HG03139 (cell line): ENCODE data around the gene SLC43A2.
"Not testable (repeated sequence)": the region's sequence is repeated elsewhere in the genome, so short reads cannot be mapped to it uniquely, and the experiment has no call there.

ENCODE experiments used
- ATAC-seq: cut with Tn5 transposase; IDR thresholded peaks from one replicate; pipeline ENCODE4 v1.9.1; 2021; ENCODE audit not compliant: unreplicated experiment

The SLC43A2 gene

DNA sequence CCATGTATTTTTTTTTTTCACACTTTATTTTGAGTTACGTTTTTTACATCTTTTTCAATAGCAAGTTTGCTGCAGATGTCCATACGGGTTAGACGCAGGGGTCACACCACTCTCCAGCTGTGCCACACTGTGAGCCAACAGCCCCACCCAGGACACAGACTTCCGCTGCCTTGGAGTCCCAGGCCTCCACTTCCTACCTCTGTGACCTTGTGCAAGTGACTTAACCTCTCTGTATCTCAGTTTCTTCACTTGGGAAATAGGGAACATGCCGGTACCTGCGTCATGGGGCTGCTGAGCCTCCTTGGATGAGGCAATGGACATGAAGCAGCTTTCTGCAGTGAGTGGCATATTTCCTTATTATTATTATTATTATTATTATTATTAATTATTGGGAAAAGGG, 62.8 kb downstream of the SLC43A2 start:
- no peak for ATAC-seq

DNA sequence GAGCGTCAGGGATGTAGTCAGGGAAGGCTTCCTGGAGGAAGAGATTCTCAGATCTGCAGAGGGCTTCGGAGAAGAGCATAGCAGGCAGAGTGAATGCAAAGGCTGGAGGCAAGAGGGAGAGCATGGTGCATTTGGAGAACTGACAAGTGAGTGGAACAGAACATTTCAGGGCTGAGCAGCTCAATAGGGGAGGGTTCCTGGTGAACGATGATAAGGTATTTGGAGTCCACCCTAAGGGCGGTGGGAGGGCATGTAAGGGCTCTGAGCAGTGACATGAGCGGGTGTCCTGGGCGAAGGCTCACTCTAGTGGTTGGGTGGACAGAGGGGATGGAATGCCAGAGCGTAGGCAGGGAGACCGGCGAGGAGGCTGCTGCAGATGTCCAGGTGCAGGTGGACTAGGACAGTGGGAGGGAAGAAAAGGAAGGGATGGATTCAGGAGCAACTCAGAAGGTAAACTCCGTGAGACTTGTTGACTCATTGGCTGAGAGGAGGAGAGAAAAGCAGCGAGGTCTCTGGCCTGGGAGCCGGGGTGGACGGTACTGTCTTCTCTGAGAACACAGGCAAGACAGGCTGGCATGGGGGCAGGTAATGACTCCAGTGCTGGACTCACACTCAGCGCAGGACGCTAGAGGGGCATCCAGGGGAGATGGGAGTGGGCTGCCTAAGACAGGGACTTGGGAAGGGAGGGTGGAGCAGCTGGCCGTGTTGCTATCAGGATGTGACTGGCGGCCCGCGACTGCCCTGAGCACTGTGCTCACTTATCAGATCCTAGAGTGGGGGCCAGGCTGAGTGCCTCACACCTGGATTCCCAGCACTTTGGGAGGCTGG, 64.6 kb downstream of the SLC43A2 start:
- no peak for ATAC-seq

DNA sequence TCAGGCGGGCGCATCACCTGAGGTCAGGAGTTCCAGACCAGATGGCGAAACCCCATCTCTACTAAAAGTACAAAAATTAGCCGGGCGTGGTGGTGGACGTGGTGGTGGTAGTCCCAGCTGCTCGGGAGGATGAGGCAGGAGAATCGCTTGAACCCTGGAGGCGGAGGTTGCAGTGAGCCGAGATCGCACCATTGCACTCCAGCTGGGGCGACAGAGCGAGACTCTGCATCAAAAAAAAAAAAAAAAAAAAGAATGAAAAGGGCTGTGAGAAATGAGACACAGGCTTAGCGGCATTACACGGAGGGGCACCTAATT, 65.2 kb downstream of the SLC43A2 start:
- not testable (repeated sequence) for ATAC-seq

DNA sequence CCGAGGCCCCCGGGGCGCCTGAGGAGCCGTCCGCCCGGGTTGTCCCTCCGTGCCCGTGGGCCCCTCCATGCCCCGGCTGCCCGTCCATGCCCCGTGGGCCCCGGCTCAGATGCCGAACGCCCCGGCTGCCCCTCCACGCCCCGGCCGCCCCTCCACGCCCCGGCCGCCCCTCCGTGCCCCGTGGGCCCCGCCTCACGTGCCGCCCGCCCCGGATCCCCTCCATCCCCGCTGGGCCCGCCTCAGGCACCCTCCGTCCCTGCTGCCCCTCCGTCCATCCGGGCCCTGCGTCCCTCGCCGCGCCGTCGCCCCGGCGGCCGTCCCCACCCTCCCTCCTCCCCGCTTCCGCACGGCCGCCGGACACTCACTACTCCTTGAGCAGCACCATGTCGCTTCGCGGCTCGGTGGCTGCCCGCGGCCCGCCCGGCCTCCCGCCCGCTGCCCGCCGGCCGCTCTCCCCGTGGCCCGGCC, 66.4 kb downstream of the SLC43A2 start:
- ATAC-seq, result no peak

DNA sequence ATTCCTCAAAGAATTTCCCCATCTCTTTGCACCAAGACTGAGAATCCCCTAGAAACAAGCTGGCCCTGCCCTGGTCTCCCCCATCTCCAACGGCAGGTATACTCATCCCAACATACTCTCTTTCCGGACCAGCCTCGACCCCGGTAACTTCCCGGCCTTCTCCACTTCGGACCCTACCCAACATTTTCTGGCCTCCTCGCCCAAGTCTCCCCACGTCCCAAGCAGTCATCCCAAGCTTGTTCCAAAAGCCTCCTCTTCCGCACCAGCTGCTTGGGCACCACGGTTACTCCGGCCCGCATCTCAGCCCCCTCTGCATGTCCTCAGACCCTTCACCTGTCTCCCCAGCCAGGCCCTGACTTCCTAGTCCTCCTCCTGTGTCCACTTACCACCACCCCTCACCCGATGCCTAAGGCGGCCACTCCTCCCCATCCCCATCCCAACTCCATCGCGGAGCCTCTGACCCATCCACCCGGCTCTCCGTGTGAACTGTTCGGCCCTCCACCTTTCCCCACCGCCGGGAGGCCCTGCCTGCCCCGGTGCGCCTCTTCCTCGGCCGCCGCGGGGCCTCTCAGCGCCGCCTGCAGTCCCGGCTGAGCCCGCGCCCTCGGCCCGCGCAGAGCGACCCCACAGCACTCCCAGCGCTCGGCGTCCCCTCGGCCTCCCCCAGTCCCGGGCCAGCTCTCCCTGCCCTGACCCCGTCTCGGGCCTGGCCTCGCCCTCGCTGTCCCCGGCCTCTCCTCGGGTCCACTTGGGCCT, 67.0 kb downstream of the SLC43A2 start:
- no peak for ATAC-seq

DNA sequence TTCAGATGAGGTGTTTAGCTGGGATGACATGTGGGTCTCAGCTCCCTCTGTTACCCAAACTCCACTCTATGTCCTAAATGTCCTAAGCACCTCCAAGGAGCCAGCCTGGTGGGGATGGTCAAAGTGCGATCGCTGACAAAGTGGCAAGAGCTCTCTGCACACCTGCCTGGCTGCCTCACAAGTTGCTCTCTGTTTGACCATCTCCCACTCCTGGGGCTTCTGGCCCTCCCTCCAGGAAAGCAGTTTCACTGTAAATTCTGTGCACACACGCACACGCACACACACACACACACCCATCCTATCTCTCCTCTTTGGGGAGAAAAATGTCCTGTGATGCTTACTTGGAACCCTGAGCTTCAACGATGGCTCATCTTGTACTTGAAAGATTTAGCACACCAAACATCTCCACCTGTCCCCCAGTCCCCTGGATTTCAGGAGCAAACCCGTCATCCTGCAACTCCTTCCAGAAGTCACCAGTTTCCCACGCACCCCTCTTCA, 67.7 kb downstream of the SLC43A2 start:
- no peak for ATAC-seq

DNA sequence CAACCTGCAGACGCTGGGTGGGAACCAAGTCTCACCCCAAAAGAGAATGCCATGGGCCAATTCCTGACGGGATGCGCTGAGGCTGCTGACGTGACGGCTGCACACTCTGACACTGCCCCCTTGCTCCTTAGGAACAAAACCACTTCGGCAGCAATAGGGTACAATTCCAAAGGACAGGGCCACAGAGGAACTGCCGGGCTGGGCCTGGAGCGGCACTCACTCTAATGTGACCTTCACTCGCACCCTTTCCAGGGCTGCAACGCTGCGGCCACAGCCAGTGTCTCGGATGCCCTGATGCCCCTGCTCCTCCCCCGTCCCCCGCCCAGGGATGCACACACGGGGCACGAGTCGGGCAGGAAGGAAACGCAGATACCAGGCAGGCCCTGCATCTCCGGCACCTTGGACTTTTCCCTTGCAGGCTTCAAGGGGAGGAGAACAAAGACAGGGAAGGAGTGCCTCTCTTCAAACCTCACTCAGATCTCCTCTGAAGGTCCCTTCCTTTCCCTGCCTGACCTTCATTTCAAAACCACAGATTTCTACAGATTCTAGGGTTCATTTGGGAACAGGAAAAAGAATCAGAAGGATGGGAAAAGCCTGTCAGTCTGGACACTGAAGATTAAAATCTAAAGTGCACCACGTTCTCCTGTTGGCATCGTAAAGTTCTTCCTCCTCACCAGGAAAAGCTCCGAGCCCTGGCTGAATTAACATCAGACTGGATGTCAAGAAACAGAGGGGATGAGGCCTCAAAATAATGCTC, 68.4 kb downstream of the SLC43A2 start:
- ATAC-seq, result no peak

DNA sequence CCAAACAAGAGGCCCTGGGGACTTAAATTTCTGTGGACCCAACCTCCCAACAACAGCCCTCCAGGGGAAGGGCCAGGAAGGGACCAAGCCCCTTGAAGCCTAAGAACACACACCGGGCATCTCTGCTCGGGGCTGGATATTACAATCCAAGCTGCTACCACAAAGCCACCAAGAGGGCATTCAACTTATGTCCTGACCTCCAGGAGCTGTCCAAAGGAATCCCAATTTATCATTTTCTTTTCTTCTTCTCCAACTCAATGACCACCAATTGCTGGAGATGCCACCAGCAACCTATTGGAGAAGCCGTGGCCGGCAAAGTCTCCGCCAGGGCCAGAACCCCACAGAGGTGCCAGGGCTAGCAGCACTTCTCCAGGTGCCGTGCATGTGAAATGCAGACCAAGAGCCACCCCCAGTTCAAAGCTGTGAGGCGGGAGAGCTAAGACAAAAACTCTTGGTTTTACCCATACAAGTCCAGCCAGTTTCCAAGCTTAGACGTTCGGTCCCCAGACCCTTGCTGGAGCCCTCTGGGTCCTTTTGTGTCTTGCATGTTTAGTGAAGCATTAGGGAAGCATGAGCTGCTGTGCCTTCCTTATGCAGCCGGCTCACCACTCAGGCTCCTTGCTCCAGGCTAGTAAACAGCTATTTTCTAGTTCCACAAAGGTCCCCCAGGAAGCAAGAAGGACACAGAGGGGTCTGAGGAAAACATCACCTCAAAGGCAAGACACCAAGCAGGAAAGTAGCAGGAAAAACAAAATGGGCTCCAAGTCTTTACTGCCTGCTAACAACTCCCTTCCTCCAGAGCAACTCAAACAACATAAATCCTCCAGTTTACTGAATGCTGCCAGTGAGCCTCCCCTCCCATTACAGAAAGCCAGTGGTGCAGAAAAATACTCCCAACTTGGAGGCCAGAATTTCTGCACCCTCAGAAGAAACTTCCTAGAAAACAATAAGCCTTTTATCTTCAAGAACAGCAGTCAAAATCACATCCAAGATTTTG, 69.3 kb downstream of the SLC43A2 start:
- no peak for ATAC-seq

DNA sequence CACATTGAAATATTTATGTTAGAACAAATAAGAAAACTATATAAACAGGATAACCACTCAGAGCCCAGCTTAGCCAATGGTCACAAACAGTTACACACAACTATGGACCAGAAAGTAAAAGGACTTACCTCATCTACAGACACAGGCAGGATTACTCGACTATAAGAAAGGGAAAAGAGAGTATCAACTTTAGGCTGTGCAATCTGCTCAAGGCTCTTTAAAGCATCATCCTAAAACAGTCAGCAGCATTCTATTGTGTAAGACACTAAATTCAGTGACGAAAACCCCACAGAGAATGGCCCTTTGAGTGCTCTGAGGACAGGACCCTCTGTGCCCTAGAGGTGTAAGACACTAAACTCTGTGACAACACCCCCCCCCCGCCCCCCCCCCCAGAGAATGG, 70.2 kb downstream of the SLC43A2 start:
- ATAC-seq, result no peak

DNA sequence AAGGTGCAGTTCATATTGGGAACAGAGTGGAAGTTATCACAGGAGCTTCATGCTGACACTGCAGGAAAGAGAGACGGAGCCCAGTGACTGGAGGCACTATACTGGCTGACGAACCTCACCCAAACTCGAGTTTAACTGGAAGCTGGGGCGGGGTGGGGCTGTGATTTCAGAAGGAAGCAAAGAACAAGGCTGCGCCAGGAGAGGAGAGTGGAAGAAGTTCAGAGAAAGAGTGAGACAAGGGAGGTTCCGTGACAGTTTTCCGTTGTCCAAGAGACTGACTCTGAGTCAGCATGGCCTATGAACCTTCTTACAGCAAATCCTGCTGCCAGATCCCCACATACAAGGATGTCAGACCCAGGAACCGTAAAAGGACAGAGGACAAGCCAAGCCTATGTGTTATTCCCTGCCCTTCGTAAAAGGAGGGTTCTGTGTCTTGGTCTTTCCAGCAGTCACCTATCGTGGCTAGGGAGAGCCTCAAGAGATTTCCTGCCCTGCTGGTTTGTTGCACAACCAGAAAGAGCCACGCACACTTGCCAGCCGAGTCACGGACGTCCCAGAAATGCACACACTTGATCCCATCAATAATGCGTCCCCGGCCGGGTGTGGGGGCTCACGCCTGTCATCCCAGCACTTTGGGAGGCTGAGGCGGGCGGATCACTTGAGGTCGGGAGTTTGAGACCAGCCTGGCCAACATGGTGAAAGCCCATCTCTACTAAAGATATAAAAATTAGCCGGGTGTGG, 71.1 kb downstream of the SLC43A2 start:
- ATAC-seq, result no peak

DNA sequence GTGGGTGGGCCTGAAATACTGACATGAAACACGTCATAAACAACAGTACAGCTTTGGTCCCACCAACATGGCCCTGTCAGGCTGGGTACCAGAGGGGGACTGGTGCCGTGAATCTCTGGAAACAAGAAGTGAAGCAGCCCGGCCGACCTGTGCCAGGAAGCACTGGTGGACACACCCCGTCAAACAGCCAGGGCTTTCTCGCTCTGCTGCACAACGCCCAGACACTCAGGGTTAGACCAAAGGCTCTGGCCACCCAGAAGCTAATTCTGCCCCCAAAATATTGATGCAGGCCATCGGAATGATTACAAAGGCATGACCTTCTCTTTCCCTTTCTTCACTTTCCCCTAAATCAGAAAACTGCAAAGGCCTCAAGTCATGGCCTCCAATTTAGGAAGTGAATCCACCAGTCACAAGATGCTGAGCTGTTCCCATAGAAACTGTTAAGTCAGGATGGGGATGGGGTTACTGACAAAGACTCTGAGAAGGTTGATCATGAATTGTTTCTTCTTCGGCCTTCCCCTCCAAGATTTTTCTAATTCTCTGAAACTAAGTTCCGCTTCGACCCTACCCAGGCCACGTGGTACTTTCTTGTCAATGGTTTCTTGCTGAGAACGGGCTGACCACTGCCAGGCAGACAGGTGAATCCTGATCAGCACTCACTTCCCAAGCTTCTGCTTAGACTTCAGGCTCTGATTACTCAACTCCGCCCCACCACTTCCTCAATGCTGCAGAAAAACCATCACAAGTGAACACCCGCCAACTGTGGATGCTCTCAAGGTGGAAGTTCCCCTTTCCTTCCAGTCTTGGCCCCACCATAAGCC, 72.8 kb downstream of the SLC43A2 start:
- no peak for ATAC-seq

DNA sequence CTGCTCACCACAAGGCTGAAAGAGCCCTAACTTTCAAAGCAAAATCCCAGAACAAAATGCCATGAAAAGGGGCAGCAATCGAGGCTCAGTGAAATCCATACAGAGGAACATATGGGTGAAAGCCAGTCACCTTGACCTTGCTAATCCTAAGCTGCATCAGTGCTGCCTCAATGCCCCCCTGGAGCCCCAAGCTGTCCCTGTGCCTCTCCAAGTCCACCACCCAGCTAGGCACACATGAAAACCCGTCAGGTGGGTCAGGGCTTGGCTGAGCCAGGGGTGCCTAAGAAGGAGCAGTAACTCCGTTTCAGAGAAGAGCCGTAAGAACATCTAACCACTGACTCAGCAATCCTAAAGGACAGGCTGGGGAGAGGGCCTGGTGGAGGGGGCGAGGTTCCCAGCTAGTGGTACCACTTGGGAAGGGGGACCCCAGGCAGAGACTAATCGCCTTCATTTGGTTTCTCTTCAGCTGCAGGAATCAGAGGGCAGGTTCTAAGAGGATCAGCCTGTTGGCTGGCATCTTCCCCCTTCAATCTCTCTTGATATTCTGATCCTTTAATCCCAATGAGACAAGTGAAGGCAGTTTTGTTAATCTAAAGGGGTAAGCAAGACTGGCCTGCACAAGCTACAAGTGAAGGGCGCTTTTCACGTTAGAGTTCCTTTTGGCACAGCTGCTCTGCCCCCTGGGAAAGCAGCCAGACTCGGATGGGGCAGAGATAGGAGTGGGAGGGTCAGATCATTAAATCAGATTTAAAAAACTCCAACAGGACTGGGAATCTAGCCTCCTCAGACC, 73.7 kb downstream of the SLC43A2 start:
- no peak for ATAC-seq

DNA sequence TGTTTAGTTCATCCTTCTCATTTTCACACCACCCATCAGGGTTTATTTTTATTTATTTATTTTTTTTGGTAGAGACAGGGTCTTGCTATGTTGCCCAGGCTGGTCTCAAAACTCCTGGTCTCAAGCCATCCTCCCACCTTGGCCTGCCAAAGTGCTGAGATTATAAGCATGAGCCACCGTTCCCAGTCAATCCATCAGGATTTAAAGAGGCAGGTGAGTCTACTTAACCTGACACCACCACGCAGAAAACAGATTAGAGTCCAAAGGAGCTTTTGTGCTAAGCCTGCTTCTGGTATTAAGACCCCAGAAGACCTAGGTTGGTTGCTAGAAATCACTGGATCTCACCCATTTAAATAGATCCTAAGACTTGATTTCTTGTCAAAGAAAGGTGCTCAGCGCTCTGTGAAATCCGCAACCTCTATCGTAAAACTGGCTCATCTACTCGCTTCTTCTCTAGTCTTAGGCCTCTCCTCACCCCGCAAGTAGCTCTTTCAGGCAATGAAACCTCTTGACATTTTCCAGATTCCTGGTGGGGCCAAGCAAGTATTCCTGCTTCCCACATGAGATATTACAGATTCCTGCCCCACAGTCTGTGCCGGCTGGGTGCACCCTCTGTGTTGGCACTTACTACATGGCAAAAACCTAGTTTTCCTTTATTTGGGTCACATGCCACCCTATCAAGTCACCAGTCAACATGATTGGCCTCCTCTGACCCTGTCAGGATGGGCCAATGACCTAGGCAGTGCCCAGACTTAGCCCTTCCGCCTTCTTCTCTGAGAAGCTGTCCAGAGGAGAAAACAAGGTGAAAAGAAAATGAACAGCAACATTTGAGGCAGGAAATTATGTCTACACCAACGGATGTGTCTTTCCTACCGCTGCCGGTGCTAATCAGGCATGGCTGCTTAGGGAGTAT, 75.0 kb downstream of the SLC43A2 start:
- ATAC-seq, result no peak

DNA sequence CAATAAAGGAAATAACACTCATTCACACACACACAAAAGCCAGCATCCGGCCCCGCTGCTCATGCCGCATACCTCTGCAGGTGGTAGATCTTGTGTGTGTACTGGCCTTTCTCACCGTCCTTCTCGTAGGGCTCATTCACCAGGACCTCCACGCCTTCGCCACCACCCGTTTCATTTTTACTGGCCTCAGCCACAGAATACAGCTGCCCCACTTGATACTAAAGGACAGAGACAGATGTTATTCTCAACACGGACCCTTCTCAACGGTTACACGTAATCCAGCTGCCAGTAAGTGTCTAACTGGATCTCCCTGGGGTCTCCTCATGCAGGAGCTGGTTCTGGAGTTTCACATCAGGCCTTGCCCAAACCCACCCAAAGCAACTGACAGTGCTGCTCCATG, 75.7 kb downstream of the SLC43A2 start:
- ATAC-seq, result no peak

DNA sequence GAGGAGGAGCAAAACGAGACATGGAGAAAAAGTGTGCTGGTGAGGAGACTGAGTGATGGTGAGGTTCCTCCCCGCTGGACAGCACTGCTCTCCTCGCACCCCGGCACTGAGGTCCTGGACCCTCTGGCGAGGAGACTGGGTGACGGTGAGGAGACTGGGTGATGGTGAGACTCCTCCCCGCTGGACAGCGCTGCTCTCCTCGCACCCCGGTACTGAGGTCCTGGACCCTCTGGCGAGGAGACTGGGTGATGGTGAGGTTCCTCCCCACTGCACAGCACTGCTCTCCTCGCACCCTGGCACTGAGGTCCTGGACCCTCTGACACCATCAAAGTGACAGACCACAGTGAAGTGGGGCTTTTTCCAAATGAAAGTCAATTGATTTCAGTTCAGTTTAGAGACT, 76.9 kb downstream of the SLC43A2 start:
- ATAC-seq, result no peak

DNA sequence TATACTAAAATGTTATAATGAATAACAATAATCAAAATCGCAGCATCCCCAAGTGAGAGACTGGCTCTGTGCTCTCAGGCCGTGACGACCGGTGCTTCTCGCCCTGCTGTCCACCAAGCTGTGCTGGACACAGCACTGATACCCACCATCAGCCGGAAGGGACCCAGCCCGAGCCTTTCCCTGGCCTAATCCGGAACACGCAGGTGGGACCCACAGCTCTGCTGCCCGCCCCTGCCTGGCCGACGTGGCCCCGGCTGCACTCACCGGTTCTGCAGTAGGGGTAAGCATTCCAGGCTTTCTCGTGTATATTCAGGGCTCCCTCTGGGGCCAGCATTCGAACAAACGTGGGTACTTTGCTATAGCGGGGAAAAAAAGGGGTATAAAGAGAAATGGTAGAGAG, 80.6 kb downstream of the SLC43A2 start:
- no peak for ATAC-seq
